Neural progenitor cell (in vitro differentiated cells): Measurements from ENCODE around the gene MT1A.

ENCODE experiments used
- CTCF ChIP-seq: fragments of 200-600 bp; sonication (generic); IDR thresholded peaks from 2 replicates; pipeline ENCODE4 v1.5.1; 2017; ENCODE audit warnings: antibody characterized with exemption, mild to moderate bottlenecking
- EZH2phosphoT487 ChIP-seq: fragments of 200-600 bp; sonication (generic); IDR thresholded peaks from 2 replicates; pipeline ENCODE4 v1.6.1; 2017; ENCODE audit warnings: antibody characterized with exemption

- TF ChIP-seq CTCF (no peak), EZH2phosphoT487 (no peak)
Measured at GRCh38 chr16:56649820-56650219, 11.4 kb downstream of the MT1A start.
